NCI-H69 (cell line): Measurements from ENCODE around the gene SLC12A3.

ENCODE experiments used
- DNase-seq: peaks from one replicate; lab custom pipeline; 2025; lab: John Stamatoyannopoulos, UW

SLC12A3 gene

DNA sequence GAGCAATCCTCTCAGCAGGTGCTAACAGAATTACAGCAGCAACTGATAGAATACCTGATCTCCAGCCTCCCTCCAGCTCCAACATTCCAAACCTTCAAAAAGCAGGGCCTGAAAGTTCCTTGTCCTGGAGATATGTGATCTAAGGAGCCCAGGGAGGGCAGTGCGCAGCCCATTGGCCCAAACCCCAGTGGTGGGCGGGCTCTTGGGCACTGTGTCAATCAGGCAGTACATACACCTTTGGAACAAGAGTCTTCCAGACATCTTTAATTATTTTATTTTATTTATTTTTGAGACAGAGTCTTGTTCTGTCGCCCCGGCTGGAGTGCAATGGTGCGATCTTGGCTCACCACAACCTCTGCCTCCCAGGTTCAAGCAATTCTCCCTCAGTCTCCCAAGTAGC, 24.2 kb downstream of the SLC12A3 start:
- no peak for DNase-seq

DNA sequence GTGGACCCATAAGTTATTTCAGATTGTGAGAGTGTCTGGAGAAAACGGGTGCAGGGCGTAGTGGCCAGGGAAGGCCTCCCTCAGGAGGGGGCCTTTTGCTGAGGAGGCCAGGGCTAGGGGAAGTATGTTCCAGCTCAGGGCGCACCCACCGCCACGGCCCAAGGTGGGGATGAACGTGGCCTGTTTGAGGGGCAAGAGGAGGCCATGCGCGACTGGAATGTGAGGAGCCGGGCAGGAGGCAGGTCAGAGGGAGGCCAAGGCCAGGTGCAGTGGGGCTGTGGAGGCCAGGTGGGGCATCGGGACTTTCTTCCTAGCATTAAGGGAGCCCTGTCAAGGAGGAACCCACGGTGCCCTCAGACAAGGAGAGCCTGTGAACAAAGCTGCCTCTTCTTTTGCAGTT, 26.7 kb downstream of the SLC12A3 start:
- DNase-seq = no peak

DNA sequence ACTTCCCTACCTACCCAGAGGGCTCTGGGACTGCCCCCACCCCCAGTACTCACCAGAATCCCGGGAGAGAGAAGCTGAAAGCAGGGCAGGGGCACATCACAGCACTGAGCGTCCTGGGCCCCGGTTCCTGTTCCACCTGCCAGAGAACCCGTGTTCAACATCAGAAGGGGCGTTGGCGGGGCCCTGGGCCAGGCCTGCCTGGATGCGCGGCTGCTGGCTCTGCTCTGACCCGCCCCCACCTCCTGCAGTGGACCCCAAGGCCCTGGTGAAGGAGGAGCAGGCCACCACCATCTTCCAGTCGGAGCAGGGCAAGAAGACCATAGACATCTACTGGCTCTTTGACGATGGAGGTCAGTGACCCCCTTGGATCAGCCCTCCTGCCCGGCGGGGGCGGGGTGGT, 27.7 kb downstream of the SLC12A3 start:
- DNase-seq = no peak

- DNase-seq = no peak
Measured at GRCh38 chr16:56894331-56894917, 29.4 kb downstream of the SLC12A3 start.

- DNase-seq = no peak
Measured at GRCh38 chr16:56895813-56896212, 30.8 kb downstream of the SLC12A3 start.

- DNase-seq = peak; percentile 1
Measured at GRCh38 chr16:56896244-56896643, 31.2 kb downstream of the SLC12A3 start.

- peak; percentile 29 for DNase-seq
Measured at GRCh38 chr16:56897026-56897799, 32.2 kb downstream of the SLC12A3 start.

DNA sequence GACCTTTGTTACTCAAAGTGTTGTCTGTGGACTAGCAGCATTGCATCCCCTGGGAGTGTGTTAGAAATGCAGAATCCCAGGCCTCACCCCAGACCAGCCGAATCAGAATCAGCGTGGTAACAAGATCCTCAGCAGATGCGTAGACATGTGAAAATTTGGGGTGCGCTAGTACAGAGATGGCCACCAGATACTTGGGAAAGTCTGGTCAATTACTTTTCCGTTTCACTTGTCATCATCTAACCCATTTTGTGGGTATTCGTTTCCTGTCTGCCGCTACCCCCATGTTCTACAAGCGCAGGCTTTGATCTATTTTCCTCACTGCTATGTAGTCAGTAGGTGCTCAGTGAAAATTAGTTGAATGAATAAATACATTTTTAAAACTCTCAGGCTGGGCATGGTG, 33.8 kb downstream of the SLC12A3 start:
- no peak for DNase-seq

- DNase-seq = no peak
Measured at GRCh38 chr16:56903866-56904265, 38.9 kb downstream of the SLC12A3 start.

DNA sequence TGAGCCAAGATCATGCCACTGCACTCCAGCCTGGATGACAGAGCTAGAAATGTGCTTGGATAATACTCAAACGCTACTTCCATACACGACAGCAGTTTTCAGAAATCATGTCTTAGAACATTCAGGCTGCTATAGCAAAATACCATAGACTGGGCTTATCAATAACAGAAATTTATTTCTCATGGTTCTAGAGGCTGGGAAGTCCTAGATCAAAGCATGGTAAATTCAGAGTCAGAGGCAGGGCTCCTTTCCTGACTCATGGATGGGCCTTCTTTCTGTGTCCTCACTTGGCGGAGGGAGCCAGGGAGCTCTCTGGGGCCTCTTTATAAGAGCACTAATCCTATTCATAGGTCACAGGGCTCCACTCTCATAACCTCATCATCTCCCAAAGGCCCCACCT, 42.4 kb downstream of the SLC12A3 start:
- no peak for DNase-seq

GRCh38 chr16:56909527-56909979, 44.5 kb downstream of the SLC12A3 start:
- DNase-seq = no peak

DNA sequence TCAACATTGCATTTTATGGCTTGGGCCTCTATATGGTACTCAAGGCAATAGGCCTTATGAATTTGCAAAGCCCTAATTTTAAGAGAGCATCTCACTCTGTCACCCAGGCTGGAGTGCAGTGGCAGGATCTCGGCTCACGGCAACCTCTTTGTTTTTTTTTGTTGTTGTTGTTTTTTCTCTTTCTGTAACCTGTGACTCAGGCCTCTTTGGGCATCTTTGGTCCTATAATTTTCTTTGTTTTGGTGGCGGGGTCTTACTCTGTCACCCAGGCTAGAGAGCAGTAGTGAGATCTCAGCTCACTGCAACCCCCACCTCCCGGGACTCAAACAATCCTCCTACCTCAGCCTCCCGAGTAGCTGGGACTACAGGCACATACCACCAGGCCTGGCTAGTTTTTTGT, 45.1 kb downstream of the SLC12A3 start:
- no peak for DNase-seq

- peak; percentile 2 for DNase-seq
Measured at GRCh38 chr16:56910654-56911539, 45.9 kb downstream of the SLC12A3 start.

DNA sequence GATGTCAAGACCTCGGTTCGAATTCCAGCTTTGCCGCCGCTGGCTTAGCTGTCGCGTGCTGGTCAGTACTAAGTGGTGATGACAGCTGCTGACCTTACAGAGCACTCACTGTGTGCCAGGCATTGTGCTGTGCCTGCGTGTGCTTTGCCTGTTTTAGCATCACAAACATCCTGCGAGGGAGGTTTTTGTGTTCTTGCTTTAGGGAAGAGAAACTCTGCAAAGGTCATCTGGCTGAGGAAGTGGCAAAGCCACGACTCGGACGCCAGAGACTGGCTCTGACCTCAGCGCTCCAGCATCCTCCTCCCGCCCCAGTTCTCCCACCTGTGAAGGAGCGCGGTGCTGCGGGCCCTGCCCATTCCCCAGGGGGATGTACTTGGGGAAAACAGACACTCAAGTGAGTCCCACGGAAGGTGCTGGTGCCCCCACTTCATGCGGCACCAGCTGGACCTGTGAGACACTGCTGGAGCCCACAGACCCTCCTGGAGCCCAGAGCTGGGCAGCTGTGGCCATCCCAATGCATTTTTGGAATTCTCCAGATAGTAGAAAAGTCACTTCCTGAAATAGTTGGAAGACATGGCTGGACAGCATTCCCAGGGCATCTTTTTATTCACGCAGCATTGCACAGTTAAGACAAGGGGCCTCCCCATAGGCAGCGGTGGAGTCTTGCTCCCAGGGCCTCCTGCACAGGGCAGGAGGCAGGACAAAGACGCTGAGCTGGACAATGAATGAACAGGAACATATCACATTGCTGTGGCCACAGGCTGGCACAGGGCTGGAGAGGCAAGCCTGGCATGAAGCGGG, 47.0 kb downstream of the SLC12A3 start:
- DNase-seq = no peak

- no peak for DNase-seq
Measured at GRCh38 chr16:56912746-56913708, 48.0 kb downstream of the SLC12A3 start.

- DNase-seq = no peak
Measured at GRCh38 chr16:56914896-56915295, 49.9 kb downstream of the SLC12A3 start.

DNA sequence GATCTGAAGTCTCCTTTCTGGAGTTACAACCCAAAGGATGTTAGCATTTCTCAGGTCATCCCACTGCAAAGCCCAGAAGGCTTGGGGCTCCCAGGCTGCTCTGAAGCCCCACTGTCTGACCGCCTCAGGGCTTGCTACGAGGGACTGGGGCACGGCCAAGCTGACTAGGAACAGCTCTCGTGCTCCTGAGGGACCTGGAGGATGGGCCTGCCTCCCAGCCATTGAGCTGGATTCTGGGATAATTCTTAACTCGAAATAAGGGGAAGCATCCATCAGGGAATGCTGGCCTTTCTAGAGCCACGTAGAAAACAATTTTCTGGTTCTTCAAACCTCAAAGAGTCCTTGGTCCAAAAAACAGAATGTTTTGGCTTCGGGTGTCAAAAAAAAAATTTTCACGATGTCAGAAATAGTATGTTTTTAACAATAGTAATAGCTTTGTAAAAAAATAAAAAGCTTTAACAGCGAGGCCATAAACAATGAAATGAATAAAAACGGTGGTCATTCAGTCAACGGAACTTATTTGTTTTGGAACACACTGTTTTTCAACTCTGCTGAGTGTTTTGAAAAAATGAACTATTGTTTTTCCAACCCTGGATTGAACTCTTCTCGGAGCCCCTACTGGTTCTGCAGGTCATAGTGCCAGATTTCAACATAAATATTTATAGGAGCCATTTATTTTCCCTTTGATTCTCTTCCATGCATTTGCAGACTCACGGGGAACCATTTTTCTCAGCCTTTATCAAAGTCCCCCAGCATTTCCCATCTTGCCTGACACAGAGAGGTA, 50.5 kb downstream of the SLC12A3 start:
- no peak for DNase-seq

DNA sequence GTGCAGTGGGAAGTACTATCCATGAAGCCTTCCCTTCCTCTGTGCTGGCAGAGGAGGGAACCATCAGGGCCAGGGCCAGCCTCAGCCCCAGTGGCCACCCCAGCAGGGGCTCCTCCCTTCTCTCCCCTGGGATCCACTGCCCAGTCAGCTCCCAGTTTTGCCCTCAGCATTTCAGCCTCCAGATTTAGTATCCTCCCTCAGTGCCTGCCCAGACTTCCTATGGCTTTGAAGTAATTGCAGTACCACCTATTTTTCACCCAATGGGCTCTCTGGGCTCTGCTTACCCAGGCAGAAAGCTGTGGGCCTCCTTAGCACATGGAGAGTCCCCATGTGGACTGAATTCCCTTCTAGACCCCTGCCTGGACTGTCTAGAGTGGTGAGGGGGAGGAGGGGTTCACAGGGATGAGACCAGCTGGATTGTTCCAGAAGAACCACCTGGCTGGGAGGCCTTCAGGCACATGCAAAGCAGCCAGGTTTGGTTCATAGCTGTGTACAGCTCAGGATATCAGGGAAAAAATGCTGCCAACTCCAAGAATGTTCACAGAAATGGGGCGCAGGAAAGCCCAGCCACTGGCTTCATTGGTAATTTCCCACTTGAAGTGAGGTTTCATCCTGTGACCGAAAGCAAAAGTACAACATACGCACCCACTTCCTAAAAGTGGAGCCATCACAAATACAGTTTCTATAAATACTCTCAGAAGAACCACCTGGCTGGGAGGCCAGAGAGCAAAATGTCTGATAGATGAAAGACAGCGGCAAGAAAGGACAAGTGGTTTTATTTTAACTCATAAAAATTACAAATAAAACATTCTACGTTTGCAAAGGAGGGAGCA, 51.8 kb downstream of the SLC12A3 start:
- DNase-seq = no peak

DNA sequence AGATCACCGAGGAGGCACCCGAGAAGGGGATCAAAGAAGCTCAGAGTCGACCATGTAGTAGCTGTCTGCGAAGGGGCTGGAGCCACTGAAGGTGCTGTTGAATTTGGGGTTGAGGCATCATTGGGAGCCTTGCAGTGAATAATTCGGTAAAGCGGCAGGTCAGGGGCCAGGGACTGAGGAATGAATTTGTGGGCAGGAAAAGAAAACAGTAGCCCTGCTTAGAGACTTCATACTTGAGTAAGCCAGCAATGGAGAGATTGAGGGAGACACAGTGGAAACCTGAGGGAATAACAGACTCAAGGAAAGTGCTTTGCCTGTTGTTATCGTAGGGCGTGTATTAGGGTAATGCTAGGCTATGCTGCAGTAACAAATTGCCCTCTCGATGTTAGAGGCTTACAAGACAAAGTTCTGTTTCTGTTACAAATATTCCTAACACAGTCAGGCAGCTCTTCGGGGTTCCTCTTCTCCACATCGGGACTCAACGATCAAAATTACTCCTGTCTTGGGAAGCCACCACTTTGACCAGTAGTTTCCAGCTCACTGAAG, 53.5 kb downstream of the SLC12A3 start:
- DNase-seq = no peak
